ENCODE data around the gene UIMC1.

UIMC1 gene

DNA sequence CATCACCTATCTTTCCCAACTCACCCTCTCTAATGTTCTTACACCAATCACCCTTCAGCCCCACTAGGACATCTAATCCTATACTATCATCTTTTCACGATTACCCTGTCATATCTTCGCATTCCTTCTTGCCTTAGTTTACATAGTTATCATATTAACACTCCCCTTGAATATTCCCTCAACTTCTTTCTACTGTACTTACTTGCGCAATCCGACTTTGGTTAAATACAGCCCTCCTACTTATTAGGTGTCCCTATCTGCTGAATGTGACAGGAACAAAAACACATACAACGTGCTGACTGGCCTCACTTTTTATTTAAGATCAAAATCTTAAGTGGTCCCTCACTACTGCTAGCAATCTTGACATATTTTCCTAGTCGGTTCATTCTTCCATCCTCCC is 88.0 kb downstream of the UIMC1 start:
- H3K4me1 Mint-ChIP-seq, result no peaks in the 10 kb centered on the region
- no peak overlapping the region for H3K4me3 Mint-ChIP-seq
- peaks cover 20% of the 10 kb centered on the region for H3K36me3 Mint-ChIP-seq (ENCODE audit: low read depth)
- no peaks in the 10 kb centered on the region for H3K9me3 Mint-ChIP-seq
- TF ChIP-seq, protein P1, sequence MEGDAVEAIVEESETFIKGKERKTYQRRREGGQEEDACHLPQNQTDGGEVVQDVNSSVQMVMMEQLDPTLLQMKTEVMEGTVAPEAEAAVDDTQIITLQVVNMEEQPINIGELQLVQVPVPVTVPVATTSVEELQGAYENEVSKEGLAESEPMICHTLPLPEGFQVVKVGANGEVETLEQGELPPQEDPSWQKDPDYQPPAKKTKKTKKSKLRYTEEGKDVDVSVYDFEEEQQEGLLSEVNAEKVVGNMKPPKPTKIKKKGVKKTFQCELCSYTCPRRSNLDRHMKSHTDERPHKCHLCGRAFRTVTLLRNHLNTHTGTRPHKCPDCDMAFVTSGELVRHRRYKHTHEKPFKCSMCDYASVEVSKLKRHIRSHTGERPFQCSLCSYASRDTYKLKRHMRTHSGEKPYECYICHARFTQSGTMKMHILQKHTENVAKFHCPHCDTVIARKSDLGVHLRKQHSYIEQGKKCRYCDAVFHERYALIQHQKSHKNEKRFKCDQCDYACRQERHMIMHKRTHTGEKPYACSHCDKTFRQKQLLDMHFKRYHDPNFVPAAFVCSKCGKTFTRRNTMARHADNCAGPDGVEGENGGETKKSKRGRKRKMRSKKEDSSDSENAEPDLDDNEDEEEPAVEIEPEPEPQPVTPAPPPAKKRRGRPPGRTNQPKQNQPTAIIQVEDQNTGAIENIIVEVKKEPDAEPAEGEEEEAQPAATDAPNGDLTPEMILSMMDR (IDR thresholded peaks at IDR 0.05; ENCODE audit: unreplicated experiment in 3 of 3), result no peak
- no peaks in the 10 kb centered on the region for H3K27me3 Mint-ChIP-seq (ENCODE audit: low read depth)
- H3K27ac Mint-ChIP-seq, result no peak overlapping the region

DNA sequence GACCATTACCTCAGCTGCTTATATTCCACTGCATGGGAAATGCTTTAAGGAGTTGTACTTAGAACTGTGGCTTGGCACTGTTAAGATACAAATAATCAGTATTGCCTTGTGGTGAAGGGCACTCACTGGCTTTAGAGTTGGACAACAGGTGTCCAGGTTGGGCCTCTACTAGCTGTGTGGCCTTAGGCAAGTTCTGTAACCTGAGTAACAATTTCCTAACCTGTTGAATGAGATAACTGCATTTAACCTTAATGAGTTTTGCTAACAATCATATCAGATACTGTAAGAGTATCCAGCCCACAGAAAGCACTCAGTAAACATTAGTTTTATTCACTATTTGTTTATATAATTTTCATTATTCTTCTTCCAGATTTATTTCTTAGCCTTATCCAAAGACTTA is 90.2 kb downstream of the UIMC1 start:
- Mint-ChIP-seq H3K27me3 (ENCODE audit: low read depth) (no peaks in the 10 kb centered on the region), H3K4me3 (no peak overlapping the region), H3K4me1 (no peaks in the 10 kb centered on the region), H3K27ac (no peak overlapping the region), H3K9me3 (no peaks in the 10 kb centered on the region), H3K36me3 (ENCODE audit: low read depth) (peaks cover 23% of the 10 kb centered on the region)
- TF ChIP-seq, protein P1 (IDR thresholded peaks at IDR 0.05; ENCODE audit: unreplicated experiment in 3 of 3), result no peak

DNA sequence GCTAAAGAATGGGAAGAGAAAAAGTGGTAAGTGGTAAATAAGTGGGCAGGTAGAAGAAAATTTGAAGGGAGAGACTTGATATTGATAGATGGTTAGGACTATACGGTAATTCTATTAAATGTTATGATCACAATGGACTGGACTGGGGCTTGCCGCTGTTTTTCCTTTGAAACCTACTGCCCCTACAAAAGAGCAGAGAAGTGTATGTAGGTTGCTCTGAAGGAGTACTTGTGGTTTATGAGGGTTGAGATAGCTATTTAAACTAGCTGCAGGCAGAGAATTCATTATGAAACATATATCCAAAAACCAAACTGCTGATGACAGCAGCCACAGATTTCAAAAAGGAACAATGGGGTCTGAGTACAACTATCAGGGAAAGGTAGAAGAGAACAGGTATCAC is 90.7 kb downstream of the UIMC1 start:
- no peak overlapping the region for H3K27ac Mint-ChIP-seq
- TF ChIP-seq, protein P1 (IDR thresholded peaks at IDR 0.05; ENCODE audit: unreplicated experiment in 3 of 3), result no peak
- no peak overlapping the region for H3K4me3 Mint-ChIP-seq
- H3K4me1 Mint-ChIP-seq, result no peaks in the 10 kb centered on the region
- H3K9me3 Mint-ChIP-seq, result no peaks in the 10 kb centered on the region
- H3K27me3 Mint-ChIP-seq (ENCODE audit: low read depth), result no peaks in the 10 kb centered on the region
- peaks cover 24% of the 10 kb centered on the region for H3K36me3 Mint-ChIP-seq (ENCODE audit: low read depth)

DNA sequence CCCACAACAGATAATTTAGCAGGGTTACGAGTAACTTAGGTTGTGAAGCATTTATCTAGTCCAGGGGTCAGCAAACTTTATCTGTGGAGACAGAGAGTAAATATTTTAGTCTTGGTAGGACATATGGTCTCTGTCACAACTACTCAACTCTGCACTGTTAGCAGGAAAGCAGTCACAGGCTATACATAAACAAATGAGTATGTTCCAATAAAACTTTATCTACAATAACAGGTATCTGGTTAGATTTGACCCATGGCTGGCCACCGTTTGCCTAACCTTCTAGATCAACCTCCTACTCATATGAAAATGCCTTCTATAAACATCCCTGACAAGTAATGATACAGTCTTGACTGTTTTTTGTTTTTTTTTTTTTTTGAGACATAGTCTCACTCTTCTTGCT is 94.5 kb downstream of the UIMC1 start:
- H3K36me3 Mint-ChIP-seq (ENCODE audit: low read depth), result peaks cover 26% of the 10 kb centered on the region
- H3K9me3 Mint-ChIP-seq, result no peaks in the 10 kb centered on the region
- no peak overlapping the region for H3K27ac Mint-ChIP-seq
- no peaks in the 10 kb centered on the region for H3K27me3 Mint-ChIP-seq (ENCODE audit: low read depth)
- no peak overlapping the region for H3K4me3 Mint-ChIP-seq
- peaks cover 5% of the 10 kb centered on the region for H3K4me1 Mint-ChIP-seq
- TF ChIP-seq, protein P1 (IDR thresholded peaks at IDR 0.05; ENCODE audit: unreplicated experiment in 3 of 3), result no peak

DNA sequence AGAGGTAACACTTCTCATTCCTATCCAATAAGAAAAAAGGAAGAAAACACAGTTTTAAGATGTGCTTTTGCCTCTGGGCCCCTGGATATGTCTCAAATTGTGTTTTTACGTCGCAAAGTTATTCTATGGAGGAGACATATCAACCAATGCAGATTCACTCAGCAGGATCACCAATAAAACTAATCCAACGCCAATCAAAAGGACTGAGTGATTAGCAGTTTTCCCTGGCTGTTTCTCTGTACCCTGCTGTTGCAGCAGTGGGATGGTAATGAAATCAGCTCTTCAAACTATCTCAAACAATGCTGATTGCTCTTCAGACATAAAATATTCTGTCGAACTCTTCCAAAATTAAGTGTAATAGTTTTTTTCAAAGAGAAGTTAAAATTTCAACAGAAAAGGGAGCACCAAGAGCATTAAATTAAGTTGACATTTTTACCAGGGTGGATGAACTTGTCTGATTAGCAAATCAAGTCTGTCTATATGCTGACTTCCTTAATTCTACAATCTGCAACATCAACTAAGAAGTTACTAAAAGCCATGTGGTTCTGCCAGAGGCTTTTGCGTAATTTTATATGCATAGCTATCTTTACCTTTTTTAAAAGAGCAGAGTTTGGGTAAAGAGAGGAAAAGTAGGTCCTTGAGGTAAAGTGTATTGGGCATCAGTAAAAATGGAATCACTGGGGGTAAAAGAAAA is 97.8 kb downstream of the UIMC1 start:
- Mint-ChIP-seq H3K27me3 (ENCODE audit: low read depth) (no peaks in the 10 kb centered on the region), H3K9me3 (no peaks in the 10 kb centered on the region), H3K4me3 (no peak overlapping the region), H3K36me3 (ENCODE audit: low read depth) (peaks cover 52% of the 10 kb centered on the region), H3K27ac (no peak overlapping the region), H3K4me1 (peaks cover 5% of the 10 kb centered on the region)
- TF ChIP-seq, protein P1 (IDR thresholded peaks at IDR 0.05; ENCODE audit: unreplicated experiment in 3 of 3), result no peak

DNA sequence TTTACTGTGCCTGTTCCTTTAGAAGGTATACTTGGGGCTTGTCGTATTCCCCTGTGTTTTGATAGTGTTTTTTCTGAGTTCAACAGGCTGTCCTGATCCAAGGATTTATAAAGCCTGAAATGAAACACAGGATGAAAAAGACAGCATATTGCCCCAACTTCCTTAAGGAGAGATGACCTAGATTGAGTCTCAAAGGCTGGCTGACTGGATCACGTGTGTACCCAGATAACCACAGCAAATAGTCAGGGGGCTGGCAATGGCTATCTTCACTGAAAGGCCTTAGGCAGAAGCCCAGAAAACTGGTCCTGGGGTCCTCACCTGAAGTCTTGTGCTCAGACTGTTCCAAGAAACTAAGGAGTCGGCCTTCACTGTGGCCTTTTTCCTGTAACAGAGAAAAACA is 99.8 kb downstream of the UIMC1 start:
- no peaks in the 10 kb centered on the region for H3K27me3 Mint-ChIP-seq (ENCODE audit: low read depth)
- peaks cover 5% of the 10 kb centered on the region for H3K4me1 Mint-ChIP-seq
- H3K36me3 Mint-ChIP-seq (ENCODE audit: low read depth), result peaks cover 57% of the 10 kb centered on the region
- no peak overlapping the region for H3K4me3 Mint-ChIP-seq
- no peaks in the 10 kb centered on the region for H3K9me3 Mint-ChIP-seq
- TF ChIP-seq, protein P1 (IDR thresholded peaks at IDR 0.05; ENCODE audit: unreplicated experiment in 3 of 3), result no peak
- no peak overlapping the region for H3K27ac Mint-ChIP-seq

Data from nephron (organoid).